Tibial nerve (tissue), 4 donors: Measurements from ENCODE around the gene JAG2. TPM values are rescaled to one million over a fixed set of nuclear protein-coding genes. Genes with fewer than 3 reads are reported as not detected.
A peak's percentile ranks its signal among the peaks of the same experiment; 100 is the strongest.

Experiments
- DNase-seq, 2 donors: peaks; one replicate each; pipeline ENCODE4 v3.0.0-alpha.2; 2019; ENCODE audit warnings: low spot score in 2 of 2
- H3K27ac ChIP-seq, 4 donors: fragments of 200-600 bp; sonication (generic) in 3 of 4; one replicate each; pipeline ENCODE4 v1.5.1; 2017 to 2019; ENCODE audit warnings: mild to moderate bottlenecking in 1 of 4
- H3K27me3 ChIP-seq, 2 donors: fragments of 200-600 bp; sonication (generic) in 1 of 2; one replicate each; pipeline versions ENCODE4 v1.5.1 to v1.6.0; 2017 to 2019
- H3K36me3 ChIP-seq, 3 donors: fragments of 200-600 bp; sonication (generic); one replicate each; pipeline ENCODE4 v1.5.1; 2018 to 2019
- H3K4me1 ChIP-seq, 4 donors: fragments of 200-600 bp; sonication (generic) in 3 of 4; one replicate each; pipeline ENCODE4 v1.5.1; 2017 to 2019
- H3K4me3 ChIP-seq, 4 donors: fragments of 200-600 bp; sonication (generic) in 3 of 4; one replicate each; pipeline ENCODE4 v1.5.1; 2017 to 2019; ENCODE audit warnings: mild to moderate bottlenecking in 1 of 4, moderate library complexity in 1 of 4
- H3K9me3 ChIP-seq, 4 donors: fragments of 200-600 bp; sonication (generic) in 3 of 4; one replicate each; pipeline ENCODE4 v1.5.1; 2017 to 2019
- EP300 ChIP-seq, 2 donors: sonication (generic); formaldehyde crosslinking; IDR thresholded peaks; one replicate each; pipeline ENCODE4 v1.6.1; 2017; ENCODE audit warnings: antibody characterized with exemption in 2 of 2, mild to moderate bottlenecking in 1 of 2
- POLR2A ChIP-seq, 2 donors: fragments of 450-650 bp; IDR thresholded peaks; one replicate each; pipeline ENCODE4 v1.6.1; 2017; ENCODE audit warnings: antibody characterized with exemption in 2 of 2, mild to moderate bottlenecking in 2 of 2, moderate library complexity in 2 of 2
- WGBS, 2 donors: methylation state at CpG; one replicate each; pipeline ENCODE4 v1.1.5; 2018; 5-methylcytosine and 5-hydroxymethylcytosine counted together
- total RNA-seq, 4 donors: library from RNA; depleted of rRNA; stranded (reverse); fragments of >200 nt; gene quantifications; one replicate each; pipeline ENCODE4 v1.1.0, GENCODE V29; 2016
- TF ChIP-seq, protein P1 (sequence below), 5 experiments: fragments of 200-600 bp in 3 of 5; fragments of 450-650 bp in 2 of 5; sonication (generic) in 3 of 5; IDR thresholded peaks; one replicate each; pipeline ENCODE4 v1.5.1; 2016 to 2019; ENCODE audit warnings: antibody characterized with exemption in 5 of 5, mild to moderate bottlenecking in 3 of 5, moderate library complexity in 2 of 5

JAG2 gene
- total RNA-seq, 4 donors from 2014 or later, result 7.4 to 13.8 (median 12.8) TPM

DNA sequence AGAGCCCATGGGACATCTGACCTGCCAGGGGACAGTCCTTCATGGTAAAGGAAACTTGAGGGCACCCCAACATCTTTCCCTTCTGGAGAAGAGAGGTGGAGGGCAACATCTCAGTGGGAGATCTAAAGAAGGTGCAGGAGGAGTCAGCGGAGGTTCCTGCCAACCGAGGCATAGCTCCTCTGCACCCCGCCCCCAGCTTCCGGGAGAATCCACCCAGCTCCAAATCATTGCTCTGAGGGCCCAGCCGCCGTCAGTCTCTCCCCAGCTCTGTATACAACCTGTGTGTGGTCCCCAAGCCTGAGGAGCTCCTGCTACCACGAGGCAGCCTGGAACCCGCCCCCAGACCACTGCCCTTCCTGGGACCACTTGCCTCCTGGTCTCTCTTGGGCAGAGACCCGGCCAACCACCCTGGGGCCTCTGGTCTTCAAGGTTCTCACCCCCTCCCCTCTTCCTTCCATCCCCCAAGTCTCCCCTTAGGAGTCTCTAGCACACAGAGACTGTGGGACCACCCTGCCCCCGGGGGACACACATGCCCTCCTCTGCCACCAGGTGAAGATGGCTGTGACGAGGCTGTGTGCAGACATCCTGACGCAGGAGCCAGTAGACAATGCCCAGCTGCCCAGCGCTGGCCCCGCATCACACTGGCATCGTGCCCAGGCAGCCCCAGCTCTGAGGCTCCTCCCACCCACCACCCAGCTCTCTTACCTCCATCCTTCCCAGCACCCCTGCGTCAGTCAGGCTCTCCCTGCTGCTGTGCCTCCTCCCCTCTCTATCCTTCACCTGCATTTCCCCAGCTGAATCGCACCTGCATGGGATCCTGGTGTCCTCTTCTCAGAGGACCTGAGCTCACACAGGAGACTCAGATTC, 25.6 kb upstream of the JAG2 start:
- Histone ChIP-seq H3K4me3 (no peak overlapping the region), H3K4me1 (peaks cover 0 to 48% (median 20%) of the 10 kb centered on the region in 4 donors), H3K27ac (peak overlapping the region in 1 of 4 donors; percentile 47), H3K36me3 (no peaks in the 10 kb centered on the region), H3K9me3 (no peaks in the 10 kb centered on the region), H3K27me3 (peaks cover 0 to 90% of the 10 kb centered on the region in 2 donors)
- WGBS, 2 donors, result 38 to 41% methylated on average over 17 of the region's 17 CpGs
- DNase-seq, result no peak
- TF ChIP-seq, protein P1, sequence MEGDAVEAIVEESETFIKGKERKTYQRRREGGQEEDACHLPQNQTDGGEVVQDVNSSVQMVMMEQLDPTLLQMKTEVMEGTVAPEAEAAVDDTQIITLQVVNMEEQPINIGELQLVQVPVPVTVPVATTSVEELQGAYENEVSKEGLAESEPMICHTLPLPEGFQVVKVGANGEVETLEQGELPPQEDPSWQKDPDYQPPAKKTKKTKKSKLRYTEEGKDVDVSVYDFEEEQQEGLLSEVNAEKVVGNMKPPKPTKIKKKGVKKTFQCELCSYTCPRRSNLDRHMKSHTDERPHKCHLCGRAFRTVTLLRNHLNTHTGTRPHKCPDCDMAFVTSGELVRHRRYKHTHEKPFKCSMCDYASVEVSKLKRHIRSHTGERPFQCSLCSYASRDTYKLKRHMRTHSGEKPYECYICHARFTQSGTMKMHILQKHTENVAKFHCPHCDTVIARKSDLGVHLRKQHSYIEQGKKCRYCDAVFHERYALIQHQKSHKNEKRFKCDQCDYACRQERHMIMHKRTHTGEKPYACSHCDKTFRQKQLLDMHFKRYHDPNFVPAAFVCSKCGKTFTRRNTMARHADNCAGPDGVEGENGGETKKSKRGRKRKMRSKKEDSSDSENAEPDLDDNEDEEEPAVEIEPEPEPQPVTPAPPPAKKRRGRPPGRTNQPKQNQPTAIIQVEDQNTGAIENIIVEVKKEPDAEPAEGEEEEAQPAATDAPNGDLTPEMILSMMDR (IDR thresholded peaks at IDR 0.05), result no peak
- TF ChIP-seq EP300 (IDR thresholded peaks at IDR 0.05) (no peak), POLR2A (IDR thresholded peaks at IDR 0.05) (no peak)

DNA sequence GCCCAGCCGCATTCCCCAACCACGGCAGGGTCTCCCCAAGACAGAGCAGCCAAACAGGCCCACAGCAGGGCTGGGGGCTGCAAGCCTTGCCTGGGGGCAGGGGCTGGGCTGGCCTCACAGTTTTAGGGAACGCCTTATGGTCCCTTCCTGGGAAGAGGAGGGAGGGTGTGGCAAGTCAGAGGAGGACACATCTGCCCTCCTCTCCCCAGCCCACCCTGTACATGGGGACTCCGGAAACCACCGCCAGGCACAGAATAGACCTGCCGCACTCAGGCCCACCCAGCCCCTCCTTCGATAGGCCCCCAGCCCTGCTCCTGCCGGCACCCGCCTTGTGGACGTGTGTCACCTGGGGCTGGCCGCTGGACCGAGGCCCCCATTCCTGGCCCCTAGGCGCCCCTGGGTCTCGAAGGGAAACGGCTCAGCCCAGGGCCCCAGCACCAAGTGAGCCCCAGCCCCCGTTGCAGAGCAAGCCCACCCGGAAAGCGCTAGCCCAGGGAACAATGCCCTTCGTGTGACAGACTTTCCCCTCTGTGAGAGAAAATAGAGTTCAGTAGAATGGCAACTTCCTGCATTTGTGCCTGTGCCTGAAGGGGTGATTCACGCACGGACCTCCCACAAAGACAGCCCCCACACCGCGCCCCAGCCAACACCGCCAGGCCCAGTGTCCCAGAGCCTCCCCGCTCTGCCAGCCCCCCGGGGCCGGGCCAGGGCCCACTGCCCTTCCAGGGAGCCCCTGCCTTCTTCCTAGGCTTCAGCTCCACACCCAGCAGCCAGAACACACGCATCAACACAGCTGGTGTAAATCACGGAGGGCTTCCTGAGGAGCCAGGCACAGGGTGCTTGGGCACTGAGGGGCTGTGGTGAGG, 24.5 kb upstream of the JAG2 start:
- H3K36me3 ChIP-seq, result no peaks in the 10 kb centered on the region
- H3K9me3 ChIP-seq, result peaks cover 0 to 6% (median 0%) of the 10 kb centered on the region in 4 donors
- TF ChIP-seq POLR2A (IDR thresholded peaks at IDR 0.05) (no peak), EP300 (IDR thresholded peaks at IDR 0.05) (no peak)
- TF ChIP-seq, protein P1 (IDR thresholded peaks at IDR 0.05), result no peak
- WGBS, 2 donors, result 22 to 24% methylated on average over 19 to 29 of the region's 29 CpGs
- no peak for DNase-seq
- H3K27ac ChIP-seq, result peak overlapping the region in 1 of 4 donors; percentile 47
- peaks cover 0 to 46% (median 20%) of the 10 kb centered on the region in 4 donors for H3K4me1 ChIP-seq
- no peak overlapping the region for H3K4me3 ChIP-seq
- H3K27me3 ChIP-seq, result peaks cover 0 to 82% of the 10 kb centered on the region in 2 donors

DNA sequence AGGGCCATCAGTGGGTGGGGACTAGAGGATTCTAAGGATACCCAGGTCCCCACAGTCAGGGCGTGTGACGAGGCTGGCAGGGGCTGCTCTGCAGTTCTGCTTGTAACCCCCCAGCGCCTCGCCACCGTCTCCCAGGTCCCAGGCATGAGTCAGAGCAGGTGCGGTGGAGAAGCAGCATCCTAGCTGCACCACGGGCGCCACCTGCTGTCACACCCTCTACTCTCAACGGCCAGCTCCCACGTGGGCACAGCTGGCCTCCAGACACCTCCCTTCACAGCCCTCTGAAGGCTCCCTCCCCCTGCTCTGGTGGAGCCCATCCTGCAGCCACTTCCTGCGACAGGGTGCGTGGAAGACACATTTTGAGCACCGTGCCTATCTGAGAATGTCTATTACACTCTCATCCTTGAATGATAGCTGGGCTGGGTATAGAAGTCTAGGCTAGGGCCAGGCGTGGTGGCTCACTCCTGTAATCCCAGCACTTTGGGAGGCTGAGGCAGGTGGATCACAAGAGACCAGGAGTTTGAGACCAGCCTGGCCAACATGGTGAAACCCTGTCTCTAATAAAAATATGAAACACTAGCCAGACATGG, 19.5 kb upstream of the JAG2 start:
- Histone ChIP-seq H3K4me3 (no peak overlapping the region), H3K27ac (no peak overlapping the region), H3K36me3 (no peaks in the 10 kb centered on the region), H3K27me3 (peaks cover 0 to 40% of the 10 kb centered on the region in 2 donors), H3K9me3 (peaks cover 0 to 13% (median 0%) of the 10 kb centered on the region in 4 donors), H3K4me1 (peaks cover 0 to 4% (median 1%) of the 10 kb centered on the region in 4 donors)
- DNase-seq, result no peak
- 64 to 76% methylated on average over 14 of the region's 14 CpGs for whole genome bisulfite sequencing, 2 donors
- TF ChIP-seq, protein P1 (IDR thresholded peaks at IDR 0.05), result no peak
- TF ChIP-seq POLR2A (IDR thresholded peaks at IDR 0.05), result no peak

DNA sequence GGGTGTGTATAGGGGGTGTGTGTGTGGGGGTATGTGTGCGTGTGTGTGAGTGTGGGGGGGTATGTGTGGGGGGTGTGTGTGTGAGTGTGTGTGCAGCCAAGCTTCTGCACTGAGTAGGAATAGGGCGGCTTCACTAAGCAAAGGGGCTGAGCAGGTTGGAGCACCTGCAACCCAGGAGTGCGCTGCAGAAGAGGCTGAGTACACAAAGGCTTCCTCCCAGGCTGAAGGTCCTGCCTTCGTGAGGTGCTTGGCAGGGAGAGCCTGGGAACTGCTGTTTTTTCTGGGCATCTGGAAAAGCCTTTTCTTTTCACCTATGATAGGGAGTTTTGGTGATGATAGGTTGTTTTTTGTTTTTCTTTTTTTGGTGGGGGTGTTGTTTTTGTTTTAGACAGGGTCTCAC, 18.5 kb upstream of the JAG2 start:
- peaks cover 0 to 13% (median 0%) of the 10 kb centered on the region in 4 donors for H3K9me3 ChIP-seq
- no peak overlapping the region for H3K27ac ChIP-seq
- TF ChIP-seq POLR2A (IDR thresholded peaks at IDR 0.05), result no peak
- no peak for TF ChIP-seq EP300 (IDR thresholded peaks at IDR 0.05)
- TF ChIP-seq, protein P1 (IDR thresholded peaks at IDR 0.05), result no peak
- no peaks in the 10 kb centered on the region for H3K36me3 ChIP-seq
- H3K27me3 ChIP-seq, result peaks cover 0 to 33% of the 10 kb centered on the region in 2 donors
- H3K4me1 ChIP-seq, result no peaks in the 10 kb centered on the region
- WGBS, 2 donors, result 67 to 84% methylated on average over 4 of the region's 4 CpGs
- no peak for DNase-seq
- H3K4me3 ChIP-seq, result no peak overlapping the region
